NOMO-1 treated with DMSO at 0.1 percent for 48 hours (cell line): ENCODE measurements around the gene SMG5.
"Not testable (repeated sequence)": the region's sequence is repeated elsewhere in the genome, so short reads cannot be mapped to it uniquely, and the experiment has no call there.

Experiments
- DNase-seq: peaks from one replicate; lab custom pipeline; 2025; ENCODE audit not compliant: unreplicated experiment; lab: John Stamatoyannopoulos, UW

Gene SMG5

GRCh38 chr1:156245451-156246232 lies 37.0 kb downstream of the SMG5 start:
- DNase-seq: peak; percentile 27

GRCh38 chr1:156244712-156245111 lies 37.9 kb downstream of the SMG5 start:
- DNase-seq: no peak

- no peak for DNase-seq
These were observed 38.5 kb downstream of the SMG5 start for GRCh38 chr1:156244126-156244525.

GRCh38 chr1:156242738-156243137 lies 39.9 kb downstream of the SMG5 start:
- no peak for DNase-seq

- no peak for DNase-seq
These were observed 40.7 kb downstream of the SMG5 start, which contains the start of gene BGLAP for GRCh38 chr1:156241926-156242325. Gene BGLAP, plus strand, starts transcription at chr1:156242184. Its CDS starts 48 bp downstream, at chr1:156242232.

- DNase-seq: no peak
These were observed 41.3 kb downstream of the SMG5 start for GRCh38 chr1:156241311-156241811.

- DNase-seq: no peak
These were observed 44.4 kb downstream of the SMG5 start for GRCh38 chr1:156238248-156238647.

- DNase-seq: no peak
These were observed 46.5 kb downstream of the SMG5 start for GRCh38 chr1:156236164-156236563.

GRCh38 chr1:156233426-156234127 lies 49.0 kb downstream of the SMG5 start:
- DNase-seq: no peak

- DNase-seq: no peak
These were observed 50.3 kb downstream of the SMG5 start for GRCh38 chr1:156232201-156232894.

- no peak for DNase-seq
These were observed 52.2 kb downstream of the SMG5 start for GRCh38 chr1:156230473-156230837.

GRCh38 chr1:156229809-156230472 lies 52.7 kb downstream of the SMG5 start:
- no peak for DNase-seq

GRCh38 chr1:156228501-156228900 lies 54.1 kb downstream of the SMG5 start:
- no peak for DNase-seq

GRCh38 chr1:156226782-156227181 lies 55.8 kb downstream of the SMG5 start:
- DNase-seq: no peak

- DNase-seq: no peak
These were observed 56.5 kb downstream of the SMG5 start for GRCh38 chr1:156226116-156226538.

GRCh38 chr1:156225677-156226014 lies 57.0 kb downstream of the SMG5 start:
- no peak for DNase-seq

- DNase-seq: no peak
These were observed 60.5 kb downstream of the SMG5 start for GRCh38 chr1:156221986-156222692.

- DNase-seq: no peak
These were observed 62.4 kb downstream of the SMG5 start for GRCh38 chr1:156220226-156220625.

- peak; percentile 48 for DNase-seq
These were observed 64.8 kb downstream of the SMG5 start for GRCh38 chr1:156217871-156218270.

- DNase-seq: not testable (repeated sequence)
These were observed 66.1 kb downstream of the SMG5 start for GRCh38 chr1:156216361-156217086.
